LNCaP clone FGC (cell line): ENCODE measurements around the gene NUP42.
A peak's percentile ranks its signal among the peaks of the same experiment; 100 is the strongest.
"Not testable (repeated sequence)": the region's sequence is repeated elsewhere in the genome, so short reads cannot be mapped to it uniquely, and the experiment has no call there.

Source experiments
- DNase-seq: peaks from one replicate; pipeline ENCODE4 v3.0.0-alpha.2; 2011; ENCODE audit warnings: low read depth
- H3K4me3 ChIP-seq: 2 replicates; pipeline ENCODE4 v1.5.1; 2011; ENCODE audit warnings: mild to moderate bottlenecking, low read depth, low read length, control low read depth
- TF ChIP-seq, protein P1 (sequence below): IDR thresholded peaks from 2 replicates; pipeline ENCODE4 v1.5.1; 2012; ENCODE audit warnings: mild to moderate bottlenecking; ENCODE audit not compliant: control insufficient read depth, insufficient read depth; ENCODE audit errors: extremely low read depth

The NUP42 gene

DNA sequence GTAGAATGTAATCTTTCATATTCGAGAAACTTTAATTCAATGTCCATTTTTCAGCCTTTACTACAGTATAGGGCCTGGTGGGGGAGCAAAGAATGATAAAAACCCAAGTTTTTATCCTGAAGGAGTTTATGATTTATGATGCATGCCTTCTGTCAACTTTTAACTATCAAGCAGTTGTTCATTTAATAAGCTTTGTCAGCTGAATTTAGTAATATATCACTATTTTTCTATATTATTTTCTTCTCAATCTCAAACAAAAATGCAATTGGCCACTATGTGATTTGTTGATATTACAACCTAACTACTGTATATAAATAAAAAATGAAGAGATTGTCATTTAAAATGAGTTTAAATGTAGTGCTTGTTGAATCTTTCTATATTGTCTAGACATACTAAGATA lies 2.4 kb downstream of the NUP42 start:
- H3K4me3 ChIP-seq = no peak overlapping the region
- no peak for DNase-seq
- TF ChIP-seq, protein P1, sequence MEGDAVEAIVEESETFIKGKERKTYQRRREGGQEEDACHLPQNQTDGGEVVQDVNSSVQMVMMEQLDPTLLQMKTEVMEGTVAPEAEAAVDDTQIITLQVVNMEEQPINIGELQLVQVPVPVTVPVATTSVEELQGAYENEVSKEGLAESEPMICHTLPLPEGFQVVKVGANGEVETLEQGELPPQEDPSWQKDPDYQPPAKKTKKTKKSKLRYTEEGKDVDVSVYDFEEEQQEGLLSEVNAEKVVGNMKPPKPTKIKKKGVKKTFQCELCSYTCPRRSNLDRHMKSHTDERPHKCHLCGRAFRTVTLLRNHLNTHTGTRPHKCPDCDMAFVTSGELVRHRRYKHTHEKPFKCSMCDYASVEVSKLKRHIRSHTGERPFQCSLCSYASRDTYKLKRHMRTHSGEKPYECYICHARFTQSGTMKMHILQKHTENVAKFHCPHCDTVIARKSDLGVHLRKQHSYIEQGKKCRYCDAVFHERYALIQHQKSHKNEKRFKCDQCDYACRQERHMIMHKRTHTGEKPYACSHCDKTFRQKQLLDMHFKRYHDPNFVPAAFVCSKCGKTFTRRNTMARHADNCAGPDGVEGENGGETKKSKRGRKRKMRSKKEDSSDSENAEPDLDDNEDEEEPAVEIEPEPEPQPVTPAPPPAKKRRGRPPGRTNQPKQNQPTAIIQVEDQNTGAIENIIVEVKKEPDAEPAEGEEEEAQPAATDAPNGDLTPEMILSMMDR = no peak

GRCh38 chr7:23184709-23185359 lies 3.0 kb downstream of the NUP42 start:
- no peak for DNase-seq

GRCh38 chr7:23185980-23186379 lies 4.1 kb downstream of the NUP42 start:
- DNase-seq = no peak
- H3K4me3 ChIP-seq = no peak overlapping the region
- TF ChIP-seq, protein P1 = no peak

More at GRCh38 chr7:23184709-23185359, 3.0 kb downstream of the NUP42 start:
- TF ChIP-seq, protein P1 = peak; percentile 56
- no peak overlapping the region for H3K4me3 ChIP-seq

GRCh38 chr7:23191022-23191421 lies 9.2 kb downstream of the NUP42 start:
- DNase-seq = peak; percentile 60
- H3K4me3 ChIP-seq = no peak overlapping the region
- TF ChIP-seq, protein P1 = no peak

DNA sequence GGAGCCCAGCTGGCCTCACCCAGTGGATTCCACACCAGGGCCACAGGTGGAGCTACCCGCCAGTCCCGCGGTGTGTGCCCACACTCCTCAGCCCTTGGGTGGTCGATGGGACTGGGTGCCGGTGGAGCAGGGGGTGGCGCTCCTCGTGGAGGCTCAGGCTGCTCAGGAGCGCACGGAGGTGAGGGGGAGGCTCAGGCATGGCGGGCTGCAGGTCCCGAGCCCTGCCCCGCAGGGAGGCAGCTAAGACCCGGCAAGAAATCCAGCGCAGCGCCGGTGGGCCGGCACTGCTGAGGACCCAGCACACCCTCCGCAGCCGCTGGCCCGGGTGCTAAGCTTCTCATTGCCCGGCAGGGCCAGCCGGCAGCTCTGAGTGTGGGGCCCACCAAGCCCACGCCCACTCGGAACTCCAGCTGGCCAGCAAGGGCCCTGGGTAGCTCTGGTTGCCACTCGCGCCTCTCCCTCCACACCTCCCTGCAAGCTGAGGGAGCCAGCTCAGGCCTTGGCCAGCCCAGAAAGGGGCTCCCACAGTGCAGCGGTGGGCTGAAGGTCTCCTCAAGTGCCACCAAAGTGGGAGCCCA lies 11.9 kb downstream of the NUP42 start:
- not testable (repeated sequence) for H3K4me3 ChIP-seq, DNase-seq

DNA sequence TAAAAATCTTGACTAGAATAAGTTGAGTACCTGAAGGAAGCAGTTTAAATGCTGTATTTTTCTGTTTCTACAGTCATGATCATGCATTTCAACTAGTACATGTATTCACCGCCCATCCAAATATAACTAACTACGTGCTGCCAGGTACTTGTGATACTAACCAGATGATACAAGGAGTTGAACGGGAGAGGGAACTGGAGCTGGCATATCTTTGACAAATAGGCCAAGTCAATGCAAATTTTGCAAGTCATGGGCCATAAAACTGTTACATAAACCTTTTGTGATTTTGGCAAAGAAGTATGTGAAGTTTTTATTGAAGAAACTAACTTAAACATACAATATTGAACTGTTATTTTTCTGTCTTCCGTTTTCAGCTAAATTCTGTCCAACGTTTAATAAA lies 14.5 kb downstream of the NUP42 start:
- TF ChIP-seq, protein P1 = no peak
- DNase-seq = no peak
- H3K4me3 ChIP-seq = no peak overlapping the region

- DNase-seq, H3K4me3 ChIP-seq: not testable (repeated sequence)
These were observed 15.9 kb downstream of the NUP42 start for GRCh38 chr7:23197745-23198144.

DNA sequence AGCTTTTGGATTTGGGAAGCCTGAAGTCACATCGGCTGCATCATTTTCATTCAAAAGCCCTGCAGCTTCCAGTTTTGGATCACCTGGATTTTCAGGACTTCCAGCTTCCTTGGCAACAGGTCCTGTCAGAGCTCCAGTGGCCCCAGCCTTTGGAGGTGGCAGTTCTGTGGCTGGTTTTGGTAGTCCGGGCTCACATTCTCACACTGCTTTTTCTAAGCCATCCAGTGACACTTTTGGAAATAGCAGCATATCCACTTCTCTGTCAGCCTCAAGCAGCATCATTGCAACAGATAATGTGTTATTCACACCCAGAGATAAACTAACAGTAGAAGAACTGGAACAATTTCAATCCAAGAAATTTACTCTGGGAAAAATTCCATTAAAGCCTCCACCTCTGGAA lies 18.5 kb downstream of the NUP42 start:
- TF ChIP-seq, protein P1 = no peak
- no peak for DNase-seq
- no peak overlapping the region for H3K4me3 ChIP-seq
